PFSK-1 (cell line): Measurements from ENCODE around the gene IFT81.

Experiments
- FOXP2 ChIP-seq: optimal IDR thresholded peaks from 2 replicates; pipeline ENCODE3; 2011; ENCODE audit warnings: borderline replicate concordance, control low read depth, inconsistent platforms; ENCODE audit not compliant: insufficient read depth; ENCODE audit errors: extremely low read length, extremely low read depth
- POLR2AphosphoS5 ChIP-seq: IDR thresholded peaks from 2 replicates; pipeline ENCODE4 v1.6.1; 2012; ENCODE audit warnings: low read depth, mild to moderate bottlenecking, control low read depth, low read length, moderate library complexity
- REST ChIP-seq, 2 experiments: IDR thresholded peaks; 2 replicates each; pipeline versions ENCODE4 v1.6.1 to v1.8.0; 2011 to 2012; ENCODE audit warnings: low read depth in 2 of 2, low read length in 2 of 2, control low read depth in 1 of 2, inconsistent platforms in 1 of 2, mild to moderate bottlenecking in 1 of 2, moderate library complexity in 1 of 2; ENCODE audit not compliant: insufficient read depth in 1 of 2
- SIN3A ChIP-seq: IDR thresholded peaks from 2 replicates; pipeline ENCODE4 v1.6.1; 2012; ENCODE audit warnings: mild to moderate bottlenecking, low read length, moderate library complexity, borderline replicate concordance; ENCODE audit not compliant: insufficient read depth
- TAF1 ChIP-seq: IDR thresholded peaks from 2 replicates; pipeline ENCODE4 v1.6.1; 2012; ENCODE audit warnings: low read length, control low read depth, borderline replicate concordance; ENCODE audit not compliant: insufficient read depth

Gene IFT81

DNA sequence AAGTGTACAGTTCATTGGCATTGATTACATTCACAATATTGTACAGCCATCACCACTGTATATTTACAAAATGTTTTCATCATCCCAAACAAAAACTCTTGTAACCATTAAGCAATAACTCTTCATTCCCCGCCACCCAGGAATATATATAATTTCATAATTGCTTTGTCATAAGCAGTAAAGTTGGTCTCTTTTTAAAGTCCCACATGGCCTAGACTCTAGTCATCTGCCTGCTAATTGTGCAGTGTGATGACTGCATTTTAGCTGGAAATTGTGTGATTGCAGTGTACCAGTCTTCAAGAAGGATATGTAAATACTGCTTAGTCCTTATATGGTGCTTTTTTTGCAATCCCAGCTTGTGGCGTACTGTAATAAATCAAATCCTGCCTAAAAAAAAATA is 81.8 kb downstream of the IFT81 start:
- TF ChIP-seq REST (IDR thresholded peaks at IDR 0.05; ENCODE audit: insufficient read depth in 1 of 2, low read depth in 2 of 2, low read length in 2 of 2) (no peak), SIN3A (no peak), TAF1 (no peak), FOXP2 (no peak), POLR2AphosphoS5 (no peak)

DNA sequence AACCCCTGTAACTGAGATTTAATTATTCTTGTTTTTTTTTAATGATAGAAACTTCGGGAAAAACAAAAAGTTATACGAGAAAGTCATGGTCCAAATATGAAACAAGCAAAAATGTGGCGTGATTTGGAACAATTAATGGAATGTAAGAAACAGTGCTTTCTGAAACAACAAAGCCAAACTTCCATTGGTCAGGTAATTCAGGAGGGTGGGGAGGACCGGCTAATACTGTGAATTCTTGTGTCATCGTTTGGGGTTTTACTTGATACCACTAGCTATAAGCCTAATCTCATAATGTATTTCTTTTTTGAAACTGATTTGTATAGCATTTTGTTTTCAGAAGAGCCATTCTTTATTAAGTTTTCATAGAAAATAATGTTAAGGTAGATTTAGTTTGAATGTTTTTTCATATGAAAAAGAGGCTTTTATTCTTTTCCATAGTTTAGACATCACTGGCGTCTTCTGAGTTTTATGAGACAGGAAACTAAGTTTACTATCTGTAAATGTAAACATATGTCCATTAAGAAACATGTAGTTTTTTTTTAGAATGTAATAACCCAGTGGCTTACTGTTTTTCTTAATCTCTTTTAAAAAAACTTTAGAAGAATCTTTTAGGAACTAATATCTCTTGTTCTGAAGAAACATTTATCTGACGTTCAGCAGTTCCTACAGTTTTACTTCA is 94.0 kb downstream of the IFT81 start:
- TF ChIP-seq POLR2AphosphoS5 (no peak), SIN3A (no peak), REST (IDR thresholded peaks at IDR 0.05; ENCODE audit: insufficient read depth in 1 of 2, low read depth in 2 of 2, low read length in 2 of 2) (no peak), FOXP2 (no peak), TAF1 (no peak)

- no peak for TF ChIP-seq FOXP2
- TF ChIP-seq TAF1: no peak
These were observed 97.9 kb downstream of the IFT81 start for GRCh38 chr12:110222027-110222426.

DNA sequence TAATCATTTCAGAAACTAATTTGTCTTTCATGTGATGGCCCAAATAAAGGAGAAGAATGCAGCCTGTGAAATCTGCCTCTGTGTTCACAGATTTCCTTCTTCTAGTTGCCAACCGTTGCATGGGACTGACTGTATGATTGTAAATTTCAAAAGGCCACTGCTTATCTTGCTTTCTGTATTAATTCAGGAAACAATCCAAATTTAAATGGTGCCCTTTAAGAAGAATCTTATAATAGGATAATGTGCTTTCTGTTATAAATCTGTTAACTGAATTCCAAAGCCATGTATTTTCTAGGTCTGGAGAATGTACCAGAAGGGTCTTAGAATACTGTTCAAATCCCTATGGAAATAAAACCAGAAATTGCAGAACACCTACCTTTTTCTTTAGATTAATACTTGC is 98.3 kb downstream of the IFT81 start:
- TF ChIP-seq POLR2AphosphoS5 (no peak), SIN3A (no peak), TAF1 (no peak), REST (IDR thresholded peaks at IDR 0.05; ENCODE audit: insufficient read depth in 1 of 2, low read depth in 2 of 2, low read length in 2 of 2) (no peak), FOXP2 (no peak)

DNA sequence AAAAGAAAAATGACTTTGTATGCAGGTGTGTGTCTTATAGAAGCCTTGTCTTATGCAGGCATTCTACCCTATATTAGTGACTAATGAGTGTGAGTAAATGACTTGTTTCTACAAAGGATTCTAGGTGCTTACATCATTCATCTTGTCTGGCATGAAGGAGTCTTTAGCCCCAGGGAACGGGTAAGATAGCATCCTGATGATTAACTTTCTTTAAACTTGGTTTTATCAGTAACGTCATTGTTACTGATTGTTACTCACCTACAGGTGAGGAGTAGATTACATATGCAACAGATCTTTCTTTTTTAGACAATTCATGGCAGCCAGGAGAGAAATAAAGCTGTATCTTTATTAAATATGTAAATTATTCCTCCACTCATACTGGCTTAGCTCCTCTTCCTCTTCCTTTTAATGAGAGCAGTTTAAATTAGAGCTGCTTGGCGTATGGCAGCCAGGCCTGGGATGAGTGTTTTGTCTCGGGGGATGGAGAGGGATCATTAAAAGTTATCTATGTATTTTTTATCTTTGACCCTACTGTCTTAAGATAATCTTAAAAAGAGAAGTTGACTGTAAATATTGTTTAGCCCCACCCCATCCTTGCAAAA is 99.7 kb downstream of the IFT81 start:
- TF ChIP-seq TAF1 (no peak), FOXP2 (no peak), REST (IDR thresholded peaks at IDR 0.05; ENCODE audit: insufficient read depth in 1 of 2, low read depth in 2 of 2, low read length in 2 of 2) (no peak), POLR2AphosphoS5 (no peak), SIN3A (no peak)
